Hypothalamus (tissue), 51 donors: Measurements from ENCODE around the gene DCLK2.

ENCODE experiments used
- DNase-seq, 51 donors: peaks; one replicate each; lab custom pipeline; 2025; lab: John Stamatoyannopoulos, UW

The DCLK2 gene

GRCh38 chr4:150115851-150116250 lies 37.6 kb downstream of the DCLK2 start:
- DNase-seq, result no peak

DNA sequence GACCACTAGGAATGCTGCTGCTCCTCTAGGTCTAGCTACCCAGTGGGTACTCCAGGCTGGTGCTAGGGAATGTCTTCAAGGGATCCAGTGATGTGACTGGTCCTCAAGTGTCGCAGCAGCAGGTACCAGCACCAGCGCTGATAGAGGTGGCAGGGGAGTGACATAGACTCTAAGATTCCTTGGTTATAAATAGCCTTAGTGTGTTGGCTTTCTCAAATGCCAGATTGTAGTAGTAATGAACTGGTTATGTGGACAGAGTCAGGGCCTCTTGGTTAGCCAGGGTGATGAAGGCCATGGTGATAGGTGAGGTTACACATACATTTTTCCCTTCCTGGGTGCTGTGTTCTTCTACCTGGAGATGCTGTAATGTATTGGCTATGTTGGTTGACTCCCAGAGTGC lies 38.3 kb downstream of the DCLK2 start:
- no peak for DNase-seq

- DNase-seq, result peak in 3 of 51 donors; percentile 2 to 69 (median 5)
These were observed 38.8 kb downstream of the DCLK2 start for GRCh38 chr4:150117094-150117493.

DNA sequence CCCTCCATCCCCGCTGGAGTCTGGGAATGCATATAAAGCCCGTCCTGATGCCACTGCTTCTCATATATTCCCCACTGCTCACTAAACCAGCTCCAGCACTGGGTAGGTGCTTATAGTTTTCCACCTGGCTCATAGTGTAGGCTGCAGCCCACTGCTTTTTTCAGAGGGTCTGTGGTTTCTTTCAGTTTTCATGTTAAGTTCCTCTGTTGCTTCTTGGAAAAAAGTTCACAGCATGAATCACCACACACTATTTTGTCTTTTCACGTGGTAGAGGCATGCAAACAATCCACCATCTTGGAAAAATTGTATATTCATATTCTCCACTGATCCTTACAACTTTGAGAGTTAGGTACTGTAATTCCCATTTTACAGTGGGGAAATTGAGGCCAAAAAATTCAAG lies 39.4 kb downstream of the DCLK2 start:
- no peak for DNase-seq

DNA sequence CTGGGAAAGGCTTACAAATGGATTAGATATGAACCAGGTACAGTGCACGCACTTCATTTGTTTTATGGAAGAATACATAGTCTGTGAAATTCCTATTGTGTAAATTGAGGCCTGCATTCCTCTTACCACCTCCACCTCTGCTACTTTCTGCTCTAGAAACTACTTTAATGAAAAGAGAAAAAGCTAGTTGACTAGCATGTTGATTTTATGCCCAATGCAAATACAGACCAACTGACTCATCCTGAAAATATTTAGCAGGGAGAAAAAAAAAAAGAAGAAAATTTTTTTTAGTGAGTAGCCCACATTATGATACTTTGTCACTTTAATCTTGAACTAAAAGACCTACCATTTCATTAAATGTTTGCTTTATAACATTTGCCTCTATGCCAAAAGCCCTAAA lies 41.2 kb downstream of the DCLK2 start:
- no peak for DNase-seq

GRCh38 chr4:150123087-150123486 lies 44.8 kb downstream of the DCLK2 start:
- DNase-seq, result no peak

DNA sequence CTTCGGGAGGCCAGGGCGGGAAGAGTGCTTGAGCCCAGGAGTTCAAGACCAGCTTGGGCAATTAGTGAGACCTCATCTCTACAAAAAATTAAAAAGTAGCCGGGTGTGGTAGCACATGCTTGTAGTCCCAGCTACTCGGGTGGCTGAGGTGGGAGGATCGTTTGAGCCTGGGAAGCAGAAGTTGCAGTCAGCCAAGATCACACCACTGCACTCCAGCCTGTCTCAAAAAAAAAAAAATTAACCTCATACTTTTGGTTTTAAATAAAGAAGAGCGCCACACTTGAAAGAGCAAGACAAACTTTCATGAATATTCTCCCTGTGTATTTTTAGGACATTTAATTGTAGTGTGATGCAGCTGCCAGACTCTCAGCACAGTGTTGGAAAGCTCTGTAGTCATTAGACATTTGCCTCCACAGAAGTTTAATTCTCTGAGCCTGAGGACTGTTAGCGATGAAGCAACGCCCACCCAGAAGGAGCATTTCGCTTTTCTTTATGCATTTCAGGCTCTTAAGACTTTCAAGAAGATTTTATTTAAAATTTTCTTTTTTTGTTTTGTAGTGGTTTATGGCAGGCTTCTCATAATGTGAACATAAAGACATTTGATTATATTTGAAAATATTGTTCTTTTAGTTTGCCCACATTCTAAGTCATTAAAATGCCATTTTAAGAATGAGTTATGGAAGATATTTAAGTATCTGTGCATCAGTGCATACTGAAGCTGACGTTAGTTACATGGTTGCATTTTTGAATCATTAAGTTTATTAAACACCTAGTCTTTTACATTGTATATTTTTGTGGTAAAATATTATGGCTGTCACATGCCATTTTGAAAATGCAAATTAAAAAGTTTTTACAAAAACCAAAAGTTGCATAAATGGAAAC lies 45.8 kb downstream of the DCLK2 start:
- DNase-seq, result no peak

DNA sequence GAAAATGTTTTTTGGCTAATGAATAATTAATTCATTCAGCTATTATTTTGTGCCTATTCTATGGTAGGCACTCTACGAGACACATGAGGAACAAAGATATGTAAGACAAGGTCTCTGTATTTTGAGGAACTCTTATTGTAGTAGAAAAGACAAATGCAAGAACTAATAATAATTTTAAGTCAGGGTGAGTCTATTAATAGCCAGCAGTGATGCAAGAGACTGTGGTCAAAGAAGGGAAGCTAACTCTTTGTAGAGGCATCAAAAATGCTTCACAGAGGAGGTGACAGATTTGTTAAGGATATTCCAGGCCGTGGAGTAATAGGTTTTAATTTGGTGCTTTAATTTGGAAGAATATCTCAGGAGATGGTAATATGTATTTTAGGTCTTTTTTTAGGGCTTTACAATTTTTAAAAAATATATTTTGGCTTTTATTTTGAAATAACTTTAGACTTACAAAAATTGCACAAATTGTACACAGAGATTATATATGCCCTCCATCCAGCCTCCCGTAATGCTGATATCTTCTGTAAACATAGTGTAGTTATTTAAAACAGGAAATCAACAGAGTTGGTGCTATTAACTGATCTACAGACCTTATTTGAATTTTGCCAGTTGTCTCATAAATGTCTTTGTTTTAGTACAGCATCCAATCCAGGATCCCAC lies 48.1 kb downstream of the DCLK2 start:
- DNase-seq, result no peak

DNA sequence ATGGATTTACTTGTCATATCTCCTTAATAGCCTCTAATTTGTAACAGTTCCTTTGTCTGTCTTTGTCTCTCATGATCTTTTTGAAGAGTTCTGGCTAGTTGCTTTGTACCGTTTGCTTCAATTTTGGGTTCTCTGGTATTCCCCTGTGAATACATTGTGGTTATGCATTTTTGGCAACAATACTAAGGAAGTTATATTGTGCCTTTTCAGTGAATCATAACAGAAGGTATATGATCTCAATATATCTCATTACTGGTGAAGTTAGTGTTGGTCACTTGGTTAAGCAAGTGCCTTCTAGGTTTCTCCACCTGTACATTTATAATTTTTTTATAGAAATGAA lies 48.6 kb downstream of the DCLK2 start:
- no peak for DNase-seq

GRCh38 chr4:150127757-150128156 lies 49.5 kb downstream of the DCLK2 start:
- DNase-seq, result no peak

DNA sequence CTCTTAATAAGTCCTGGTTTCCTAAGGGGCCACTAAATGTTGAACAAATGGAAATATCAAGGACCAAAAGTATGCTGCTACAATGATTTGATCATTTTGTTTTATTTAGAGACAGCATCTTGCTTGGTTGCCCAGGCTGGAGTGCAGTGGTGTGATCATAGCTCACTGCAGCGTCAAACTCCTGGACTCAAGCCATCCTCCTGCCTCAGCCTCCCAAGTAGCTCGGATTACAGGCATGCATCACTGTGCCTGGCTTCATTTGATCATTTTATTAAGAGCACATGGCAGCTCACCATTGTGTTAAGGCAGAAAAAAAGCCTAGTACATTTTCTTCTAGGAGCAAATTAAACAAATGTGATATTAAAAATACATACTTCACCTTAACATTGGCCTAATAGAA lies 52.7 kb downstream of the DCLK2 start:
- peak in 5 of 51 donors; percentile 1 to 32 (median 6) for DNase-seq

DNA sequence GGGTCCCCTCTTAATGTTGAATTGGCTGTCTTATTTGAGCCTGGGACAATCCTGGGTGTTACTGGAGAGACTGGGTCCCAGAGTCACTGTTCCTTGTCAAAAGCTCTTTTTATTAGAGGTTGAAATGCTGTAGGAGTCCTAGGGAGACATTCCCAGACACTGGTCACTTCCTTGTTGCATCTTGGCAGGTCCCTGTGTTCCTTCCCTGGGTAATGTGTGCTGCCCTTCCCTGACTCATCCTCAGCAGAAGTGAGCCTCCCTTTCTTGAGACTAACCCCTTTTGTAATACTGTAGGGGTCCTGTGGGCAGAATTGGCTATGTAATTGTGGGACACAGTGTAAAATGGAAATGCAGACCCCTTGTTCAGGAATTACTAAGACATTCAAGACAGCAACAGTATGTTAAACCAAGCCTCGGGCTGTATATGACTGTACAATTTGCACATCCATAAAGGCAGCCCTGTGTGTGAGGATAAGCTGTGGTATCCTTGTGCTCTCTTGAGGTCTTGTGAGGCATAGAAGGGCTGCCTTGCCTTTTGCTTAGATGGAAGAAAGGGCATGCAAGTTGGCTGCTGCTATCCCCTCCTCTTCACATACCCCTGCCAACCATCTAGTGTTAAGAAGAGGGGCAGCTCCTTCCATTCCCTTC lies 53.5 kb downstream of the DCLK2 start:
- peak in 4 of 51 donors; percentile 7 to 28 (median 16) for DNase-seq

DNA sequence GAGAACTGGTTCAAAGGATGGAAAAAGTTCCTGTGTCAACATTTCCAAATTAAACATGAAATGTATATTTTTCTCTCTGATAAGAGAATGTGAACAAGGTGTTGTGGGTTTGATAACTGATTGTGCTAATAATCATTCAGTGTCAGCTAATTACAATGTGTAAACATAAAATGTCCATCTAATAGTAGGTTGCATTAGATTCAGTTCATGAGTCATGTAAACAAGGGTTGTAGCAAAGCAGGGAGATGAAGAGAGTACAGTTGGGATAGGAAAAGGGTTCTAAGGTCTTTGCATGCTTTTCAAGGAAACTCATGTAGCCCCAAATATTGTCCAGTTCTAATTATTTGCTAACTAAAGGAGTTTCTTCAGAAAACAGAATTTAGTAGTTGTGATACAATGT lies 55.4 kb downstream of the DCLK2 start:
- DNase-seq, result no peak

DNA sequence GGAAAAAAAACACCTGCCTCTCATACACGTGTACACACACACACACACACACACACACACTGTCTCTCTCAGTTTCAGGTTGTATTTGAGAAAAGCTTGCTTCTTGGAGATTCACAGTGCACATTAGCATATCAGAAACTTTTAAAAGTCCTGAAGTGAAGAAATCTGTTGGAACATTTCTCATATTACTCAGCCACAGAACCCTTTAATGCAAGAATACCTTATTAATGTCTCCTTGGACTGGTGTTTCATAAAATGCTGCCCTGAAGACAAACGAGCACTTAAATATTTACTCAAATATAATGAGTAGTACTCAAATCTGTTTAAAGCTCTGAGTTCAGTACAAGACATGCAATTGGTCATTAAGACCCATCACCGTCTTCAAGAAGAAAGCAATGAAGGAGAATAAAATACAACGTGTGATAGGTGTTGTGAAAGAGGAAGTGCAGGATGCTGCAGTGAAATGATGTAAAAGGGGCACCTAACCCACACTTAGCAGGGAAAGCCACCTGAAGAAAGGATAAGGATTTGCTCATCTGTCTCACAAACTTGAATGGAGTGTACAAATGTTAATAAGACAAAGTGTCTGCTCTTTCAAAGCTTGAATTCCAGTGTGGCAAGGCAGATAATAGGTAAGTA lies 57.0 kb downstream of the DCLK2 start:
- DNase-seq, result no peak

DNA sequence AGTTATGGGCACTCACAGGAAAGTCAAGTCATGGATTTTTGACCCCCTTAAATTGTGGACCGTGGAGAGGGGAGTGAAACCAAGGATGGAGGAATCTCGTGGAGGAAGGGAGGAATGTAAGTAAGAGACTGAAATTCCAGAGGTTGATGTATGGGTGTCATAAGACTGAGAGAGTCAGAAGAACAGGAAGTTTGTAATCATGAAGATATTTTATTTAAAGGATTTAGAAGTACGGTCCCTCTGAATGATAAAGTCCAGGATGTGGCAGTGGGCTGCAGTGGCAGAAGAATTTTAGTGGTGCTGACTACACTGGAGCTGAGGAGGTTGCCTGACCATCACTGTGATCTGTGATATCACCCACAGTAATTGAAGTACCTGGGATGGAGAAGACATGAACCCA lies 57.8 kb downstream of the DCLK2 start:
- no peak for DNase-seq

- DNase-seq, result no peak
These were observed 58.2 kb downstream of the DCLK2 start for GRCh38 chr4:150136481-150136880.

DNA sequence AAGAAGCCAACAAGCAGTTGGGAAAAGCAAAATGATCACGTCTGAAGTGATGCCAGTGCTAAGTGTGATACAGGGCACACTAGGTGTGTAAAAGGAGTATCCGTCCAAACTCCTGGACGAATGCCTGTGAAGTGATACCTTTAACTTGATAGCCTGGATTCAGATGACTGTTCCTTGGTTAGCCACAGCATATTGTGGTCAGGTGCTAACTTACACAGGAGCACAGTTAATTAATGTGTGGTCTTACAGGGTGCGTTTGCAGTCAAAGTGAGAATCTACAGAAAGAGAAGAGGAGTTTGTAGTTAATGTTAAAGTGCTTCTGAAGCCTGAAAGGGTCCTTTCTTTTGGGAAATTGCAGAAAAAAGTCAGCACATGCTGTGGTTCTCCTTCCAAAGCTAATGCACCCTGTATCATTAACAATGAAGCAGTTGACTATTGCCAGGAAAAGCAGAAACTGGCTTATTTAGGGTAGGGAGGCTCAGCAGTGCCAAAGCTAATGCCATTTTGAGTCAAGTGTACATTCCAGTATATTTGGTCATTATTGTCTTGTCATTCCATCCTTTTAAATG lies 61.1 kb downstream of the DCLK2 start:
- DNase-seq, result no peak

GRCh38 chr4:150140774-150141400 lies 62.6 kb downstream of the DCLK2 start:
- DNase-seq, result peak in 1 of 51 donors; percentile 28

DNA sequence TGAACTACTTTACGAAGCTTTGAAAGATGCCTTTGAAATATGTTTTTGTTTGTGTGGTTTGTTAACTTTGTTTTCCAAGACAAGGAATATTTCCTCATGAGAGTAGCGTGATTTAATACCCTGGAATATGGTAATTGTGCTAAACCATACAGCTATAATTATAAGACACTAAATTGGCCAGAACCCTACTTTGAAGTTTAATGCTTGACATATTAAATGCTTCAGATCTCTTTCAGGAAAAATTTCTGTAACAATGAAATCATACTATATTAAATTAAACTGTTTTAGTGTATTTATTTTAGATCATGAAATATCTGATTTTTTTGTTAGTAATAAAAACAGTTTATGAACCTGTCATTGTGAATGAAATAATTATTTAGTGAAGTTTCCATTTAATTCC lies 63.5 kb downstream of the DCLK2 start:
- DNase-seq, result no peak

GRCh38 chr4:150142831-150143230 lies 64.6 kb downstream of the DCLK2 start:
- DNase-seq, result no peak
